ENCODE results near the gene MYH9.

Gene MYH9

GRCh38 chr22:36348760-36349159 is 39.0 kb downstream of the MYH9 start:
- no peaks in the 10 kb centered on the region for H3K9me3 Mint-ChIP-seq
- no peak for DNase-seq (ENCODE audit: low spot score)
- peaks cover 49% of the 10 kb centered on the region for H3K4me1 Mint-ChIP-seq (ENCODE audit: low read depth)
- H3K36me3 Mint-ChIP-seq (ENCODE audit: low read depth): peaks cover 46% of the 10 kb centered on the region
- H3K4me3 Mint-ChIP-seq: no peak overlapping the region
- H3K27ac Mint-ChIP-seq: peak overlapping the region; percentile 38
- H3K27me3 Mint-ChIP-seq (ENCODE audit: low read depth): no peaks in the 10 kb centered on the region

- peaks cover 49% of the 10 kb centered on the region for H3K4me1 Mint-ChIP-seq (ENCODE audit: low read depth)
- peak overlapping the region; percentile 45 for H3K27ac Mint-ChIP-seq
- DNase-seq (ENCODE audit: low spot score): no peak
- peaks cover 52% of the 10 kb centered on the region for H3K36me3 Mint-ChIP-seq (ENCODE audit: low read depth)
- H3K9me3 Mint-ChIP-seq: no peaks in the 10 kb centered on the region
- H3K27me3 Mint-ChIP-seq (ENCODE audit: low read depth): no peaks in the 10 kb centered on the region
- no peak overlapping the region for H3K4me3 Mint-ChIP-seq
Measured at GRCh38 chr22:36347094-36347493, 40.7 kb downstream of the MYH9 start.

GRCh38 chr22:36344106-36344827 is 43.5 kb downstream of the MYH9 start:
- H3K27ac Mint-ChIP-seq: peak overlapping the region; percentile 76
- H3K4me3 Mint-ChIP-seq: peak overlapping the region; percentile 50
- peaks cover 57% of the 10 kb centered on the region for H3K4me1 Mint-ChIP-seq (ENCODE audit: low read depth)
- H3K9me3 Mint-ChIP-seq: no peaks in the 10 kb centered on the region
- H3K36me3 Mint-ChIP-seq (ENCODE audit: low read depth): peaks cover 70% of the 10 kb centered on the region
- no peaks in the 10 kb centered on the region for H3K27me3 Mint-ChIP-seq (ENCODE audit: low read depth)
- peak; percentile 75 for DNase-seq (ENCODE audit: low spot score)

GRCh38 chr22:36343720-36344105 is 44.1 kb downstream of the MYH9 start:
- no peaks in the 10 kb centered on the region for H3K9me3 Mint-ChIP-seq
- peaks cover 58% of the 10 kb centered on the region for H3K4me1 Mint-ChIP-seq (ENCODE audit: low read depth)
- H3K36me3 Mint-ChIP-seq (ENCODE audit: low read depth): peaks cover 71% of the 10 kb centered on the region
- no peak overlapping the region for H3K4me3 Mint-ChIP-seq
- H3K27ac Mint-ChIP-seq: peak overlapping the region; percentile 76
- DNase-seq (ENCODE audit: low spot score): no peak
- no peaks in the 10 kb centered on the region for H3K27me3 Mint-ChIP-seq (ENCODE audit: low read depth)

- peaks cover 60% of the 10 kb centered on the region for H3K4me1 Mint-ChIP-seq (ENCODE audit: low read depth)
- H3K27me3 Mint-ChIP-seq (ENCODE audit: low read depth): no peaks in the 10 kb centered on the region
- no peak for DNase-seq (ENCODE audit: low spot score)
- H3K27ac Mint-ChIP-seq: peak overlapping the region; percentile 52
- peaks cover 73% of the 10 kb centered on the region for H3K36me3 Mint-ChIP-seq (ENCODE audit: low read depth)
- no peaks in the 10 kb centered on the region for H3K9me3 Mint-ChIP-seq
- H3K4me3 Mint-ChIP-seq: no peak overlapping the region
Measured at GRCh38 chr22:36343070-36343719, 44.6 kb downstream of the MYH9 start.

GRCh38 chr22:36341640-36342041 is 46.1 kb downstream of the MYH9 start:
- Mint-ChIP-seq H3K4me1 (ENCODE audit: low read depth) (peaks cover 64% of the 10 kb centered on the region), H3K27me3 (ENCODE audit: low read depth) (no peaks in the 10 kb centered on the region), H3K27ac (peak overlapping the region; percentile 54), H3K4me3 (no peak overlapping the region), H3K36me3 (ENCODE audit: low read depth) (peaks cover 71% of the 10 kb centered on the region), H3K9me3 (no peaks in the 10 kb centered on the region)
- DNase-seq (ENCODE audit: low spot score): no peak

GRCh38 chr22:36340621-36341020 is 47.1 kb downstream of the MYH9 start:
- H3K9me3 Mint-ChIP-seq: no peaks in the 10 kb centered on the region
- H3K4me1 Mint-ChIP-seq (ENCODE audit: low read depth): peaks cover 74% of the 10 kb centered on the region
- peaks cover 79% of the 10 kb centered on the region for H3K36me3 Mint-ChIP-seq (ENCODE audit: low read depth)
- DNase-seq (ENCODE audit: low spot score): no peak
- peak overlapping the region; percentile 81 for H3K27ac Mint-ChIP-seq
- peak overlapping the region; percentile 51 for H3K4me3 Mint-ChIP-seq
- H3K27me3 Mint-ChIP-seq (ENCODE audit: low read depth): no peaks in the 10 kb centered on the region

- peak; percentile 72 for DNase-seq (ENCODE audit: low spot score)
- H3K27me3 Mint-ChIP-seq (ENCODE audit: low read depth): no peaks in the 10 kb centered on the region
- no peaks in the 10 kb centered on the region for H3K9me3 Mint-ChIP-seq
- peaks cover 82% of the 10 kb centered on the region for H3K36me3 Mint-ChIP-seq (ENCODE audit: low read depth)
- peak overlapping the region; percentile 58 for H3K4me3 Mint-ChIP-seq
- H3K27ac Mint-ChIP-seq: peak overlapping the region; percentile 86
- peaks cover 83% of the 10 kb centered on the region for H3K4me1 Mint-ChIP-seq (ENCODE audit: low read depth)
Measured at GRCh38 chr22:36339171-36340065, 48.3 kb downstream of the MYH9 start.

GRCh38 chr22:36337365-36338130 is 50.2 kb downstream of the MYH9 start:
- Mint-ChIP-seq H3K4me1 (ENCODE audit: low read depth) (peaks cover 88% of the 10 kb centered on the region), H3K27me3 (ENCODE audit: low read depth) (no peaks in the 10 kb centered on the region), H3K36me3 (ENCODE audit: low read depth) (peaks cover 83% of the 10 kb centered on the region), H3K27ac (peak overlapping the region; percentile 70), H3K9me3 (no peaks in the 10 kb centered on the region), H3K4me3 (peak overlapping the region; percentile 97)
- DNase-seq (ENCODE audit: low spot score): no peak

- peak overlapping the region; percentile 97 for H3K4me3 Mint-ChIP-seq
Measured at GRCh38 chr22:36336246-36337182, 51.3 kb downstream of the MYH9 start.

GRCh38 chr22:36335621-36336020 is 52.1 kb downstream of the MYH9 start:
- peaks cover 82% of the 10 kb centered on the region for H3K36me3 Mint-ChIP-seq (ENCODE audit: low read depth)
- peak overlapping the region; percentile 97 for H3K4me3 Mint-ChIP-seq
- H3K27me3 Mint-ChIP-seq (ENCODE audit: low read depth): no peaks in the 10 kb centered on the region
- peaks cover 86% of the 10 kb centered on the region for H3K4me1 Mint-ChIP-seq (ENCODE audit: low read depth)
- H3K27ac Mint-ChIP-seq: peak overlapping the region; percentile 100
- no peak for DNase-seq (ENCODE audit: low spot score)
- H3K9me3 Mint-ChIP-seq: no peaks in the 10 kb centered on the region

More at GRCh38 chr22:36336246-36337182, 51.3 kb downstream of the MYH9 start:
- Mint-ChIP-seq H3K27ac (peak overlapping the region; percentile 70), H3K36me3 (ENCODE audit: low read depth) (peaks cover 82% of the 10 kb centered on the region), H3K4me1 (ENCODE audit: low read depth) (peaks cover 85% of the 10 kb centered on the region), H3K27me3 (ENCODE audit: low read depth) (no peaks in the 10 kb centered on the region), H3K9me3 (no peaks in the 10 kb centered on the region)
- DNase-seq (ENCODE audit: low spot score): no peak

- H3K4me3 Mint-ChIP-seq: peak overlapping the region; percentile 97
Measured at GRCh38 chr22:36334821-36335603, 52.8 kb downstream of the MYH9 start.

More at GRCh38 chr22:36334821-36335603, 52.8 kb downstream of the MYH9 start:
- DNase-seq (ENCODE audit: low spot score): no peak
- H3K4me1 Mint-ChIP-seq (ENCODE audit: low read depth): peaks cover 89% of the 10 kb centered on the region
- no peaks in the 10 kb centered on the region for H3K27me3 Mint-ChIP-seq (ENCODE audit: low read depth)
- peaks cover 85% of the 10 kb centered on the region for H3K36me3 Mint-ChIP-seq (ENCODE audit: low read depth)
- H3K9me3 Mint-ChIP-seq: no peaks in the 10 kb centered on the region
- H3K27ac Mint-ChIP-seq: peak overlapping the region; percentile 100

All from T-helper 2 cell treated with Interferon-gamma antibody and Interleukin-4, amounts not matched to agents 5 μg/mL and 100 μg/mL, for 36 hours (primary cell).